Breast epithelium (tissue), 3 donors: Measurements from ENCODE around the gene LAMA4.

Experiments
- POLR2A ChIP-seq: fragments of 450-650 bp; IDR thresholded peaks from one replicate; pipeline ENCODE4 v1.6.1; 2016; ENCODE audit warnings: antibody characterized with exemption, mild to moderate bottlenecking, moderate library complexity
- POLR2AphosphoS5 ChIP-seq, 3 donors: sonication (generic); formaldehyde crosslinking; IDR thresholded peaks; one replicate each; pipeline ENCODE4 v1.6.1; 2017; ENCODE audit warnings: antibody characterized with exemption in 3 of 3
- TF ChIP-seq, protein P1 (sequence below), 3 donors: fragments of 450-650 bp; IDR thresholded peaks; one replicate each; pipeline ENCODE4 v1.5.1; 2016 to 2017; ENCODE audit warnings: antibody characterized with exemption in 3 of 3, mild to moderate bottlenecking in 3 of 3, moderate library complexity in 3 of 3

DNA sequence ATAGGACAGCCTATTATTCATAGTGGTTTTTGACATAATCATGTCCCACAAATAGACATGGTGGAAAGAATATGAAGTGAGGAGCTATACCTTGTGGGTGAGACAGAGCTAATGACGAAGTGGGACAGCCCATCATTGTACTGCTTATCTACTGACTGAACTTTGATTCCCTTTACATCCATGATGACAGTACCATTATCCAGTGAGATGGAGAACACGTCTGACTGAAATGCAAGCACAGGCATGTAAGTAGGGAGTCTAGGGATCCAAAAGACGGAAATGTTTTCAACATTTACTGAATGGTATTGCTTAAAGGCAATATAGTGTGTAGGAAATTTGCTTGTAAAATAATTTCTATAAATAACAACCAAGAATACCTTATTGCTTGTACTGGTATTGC, 123.5 kb downstream of the LAMA4 start:
- TF ChIP-seq POLR2A (no peak), POLR2AphosphoS5 (IDR thresholded peaks at IDR 0.05) (no peak)
- TF ChIP-seq, protein P1, sequence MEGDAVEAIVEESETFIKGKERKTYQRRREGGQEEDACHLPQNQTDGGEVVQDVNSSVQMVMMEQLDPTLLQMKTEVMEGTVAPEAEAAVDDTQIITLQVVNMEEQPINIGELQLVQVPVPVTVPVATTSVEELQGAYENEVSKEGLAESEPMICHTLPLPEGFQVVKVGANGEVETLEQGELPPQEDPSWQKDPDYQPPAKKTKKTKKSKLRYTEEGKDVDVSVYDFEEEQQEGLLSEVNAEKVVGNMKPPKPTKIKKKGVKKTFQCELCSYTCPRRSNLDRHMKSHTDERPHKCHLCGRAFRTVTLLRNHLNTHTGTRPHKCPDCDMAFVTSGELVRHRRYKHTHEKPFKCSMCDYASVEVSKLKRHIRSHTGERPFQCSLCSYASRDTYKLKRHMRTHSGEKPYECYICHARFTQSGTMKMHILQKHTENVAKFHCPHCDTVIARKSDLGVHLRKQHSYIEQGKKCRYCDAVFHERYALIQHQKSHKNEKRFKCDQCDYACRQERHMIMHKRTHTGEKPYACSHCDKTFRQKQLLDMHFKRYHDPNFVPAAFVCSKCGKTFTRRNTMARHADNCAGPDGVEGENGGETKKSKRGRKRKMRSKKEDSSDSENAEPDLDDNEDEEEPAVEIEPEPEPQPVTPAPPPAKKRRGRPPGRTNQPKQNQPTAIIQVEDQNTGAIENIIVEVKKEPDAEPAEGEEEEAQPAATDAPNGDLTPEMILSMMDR (IDR thresholded peaks at IDR 0.05) = no peak
